H9 (cell line): ENCODE results near the gene ERFL. TPM values are rescaled to one million over a fixed set of nuclear protein-coding genes. Genes with fewer than 3 reads are reported as not detected.

Experiments
- DNase-seq: peaks from one replicate; pipeline ENCODE4 v3.0.0-alpha.2; 2017
- H2AFZ ChIP-seq: one replicate; pipeline ENCODE4 v1.6.1; 2013; ENCODE audit warnings: mild to moderate bottlenecking, low read length, control low read depth, moderate library complexity
- H2AK5ac ChIP-seq: 2 replicates; pipeline ENCODE4 v1.6.1; 2013; ENCODE audit warnings: low read length, control low read depth, mixed read lengths; ENCODE audit not compliant: insufficient read length
- H2BK120ac ChIP-seq: one replicate; pipeline ENCODE4 v1.6.1; 2013; ENCODE audit warnings: low read depth, mild to moderate bottlenecking, low read length, control low read depth, inconsistent platforms; ENCODE audit not compliant: poor library complexity, severe bottlenecking
- H2BK12ac ChIP-seq: 2 replicates; pipeline ENCODE4 v1.6.1; 2013; ENCODE audit warnings: low read length, control low read depth, mixed read lengths, low read depth; ENCODE audit not compliant: insufficient read length
- H2BK15ac ChIP-seq: 2 replicates; pipeline ENCODE4 v1.6.1; 2013; ENCODE audit warnings: low read depth, low read length, control low read depth
- H2BK20ac ChIP-seq: one replicate; pipeline ENCODE4 v1.6.1; 2013; ENCODE audit warnings: low read depth, mild to moderate bottlenecking, low read length, control low read depth, inconsistent platforms; ENCODE audit not compliant: poor library complexity, severe bottlenecking
- H2BK5ac ChIP-seq: 2 replicates; pipeline ENCODE4 v1.6.1; 2013; ENCODE audit warnings: low read length, control low read depth, mixed read lengths; ENCODE audit not compliant: insufficient read length
- H3K14ac ChIP-seq: 2 replicates; pipeline ENCODE4 v1.6.1; 2013; ENCODE audit warnings: low read length, control low read depth; ENCODE audit not compliant: insufficient read depth
- H3K18ac ChIP-seq: 2 replicates; pipeline ENCODE4 v1.6.1; 2013; ENCODE audit warnings: low read depth, mild to moderate bottlenecking, mixed read lengths, low read length, control low read depth; ENCODE audit not compliant: insufficient read length
- H3K23ac ChIP-seq: 2 replicates; pipeline ENCODE4 v1.6.1; 2013; ENCODE audit warnings: low read length, control low read depth, mixed read lengths, low read depth; ENCODE audit not compliant: insufficient read length
- H3K23me2 ChIP-seq: 2 replicates; pipeline ENCODE4 v1.6.1; 2013; ENCODE audit warnings: low read depth, mild to moderate bottlenecking, mixed read lengths, low read length, control low read depth; ENCODE audit not compliant: insufficient read length, poor library complexity, severe bottlenecking
- H3K27ac ChIP-seq: 2 replicates; pipeline ENCODE4 v1.5.1; 2013; ENCODE audit warnings: low read length, control low read depth, mixed read lengths, low read depth; ENCODE audit not compliant: insufficient read length
- H3K27me3 ChIP-seq: 2 replicates; pipeline ENCODE4 v1.6.1; 2013; ENCODE audit warnings: low read length, control low read depth, inconsistent platforms; ENCODE audit not compliant: insufficient read depth
- H3K4ac ChIP-seq: 2 replicates; pipeline ENCODE4 v1.6.1; 2013; ENCODE audit warnings: low read depth, mild to moderate bottlenecking, control low read depth, inconsistent platforms, low read length, moderate library complexity
- H3K4me1 ChIP-seq: 2 replicates; pipeline ENCODE4 v1.6.1; 2013; ENCODE audit warnings: low read length, control low read depth, inconsistent platforms; ENCODE audit not compliant: insufficient read depth
- H3K4me2 ChIP-seq: 2 replicates; pipeline ENCODE4 v1.6.1; 2013; ENCODE audit warnings: low read length, control low read depth, mixed read lengths; ENCODE audit not compliant: insufficient read length, insufficient read depth
- H3K56ac ChIP-seq: 2 replicates; pipeline ENCODE4 v1.6.1; 2013; ENCODE audit warnings: low read depth, mild to moderate bottlenecking, mixed read lengths, low read length, control low read depth; ENCODE audit not compliant: insufficient read length
- H3K79me1 ChIP-seq: 2 replicates; pipeline ENCODE4 v1.6.1; 2013; ENCODE audit warnings: low read depth, mild to moderate bottlenecking, moderate library complexity, low read length, control low read depth, inconsistent platforms; ENCODE audit not compliant: insufficient read depth, poor library complexity, severe bottlenecking
- H3K79me2 ChIP-seq: 2 replicates; pipeline ENCODE4 v1.6.1; 2013; ENCODE audit warnings: low read length, control low read depth, inconsistent platforms; ENCODE audit not compliant: insufficient read depth
- H3K9ac ChIP-seq: 2 replicates; pipeline ENCODE4 v1.6.1; 2013; ENCODE audit warnings: low read length, control low read depth, mixed read lengths; ENCODE audit not compliant: insufficient read length; ENCODE audit errors: extremely low read depth
- H3K9me3 ChIP-seq: one replicate; pipeline ENCODE4 v1.6.1; 2013; ENCODE audit warnings: low read depth, low read length, inconsistent platforms; ENCODE audit not compliant: control insufficient read depth
- H3T11ph ChIP-seq: one replicate; pipeline ENCODE4 v1.6.1; 2013; ENCODE audit warnings: mild to moderate bottlenecking, low read length, control low read depth, inconsistent platforms
- H4K20me1 ChIP-seq: one replicate; pipeline ENCODE4 v1.6.1; 2013; ENCODE audit not compliant: control insufficient read depth, insufficient read length, insufficient read depth
- H4K5ac ChIP-seq: 2 replicates; pipeline ENCODE4 v1.6.1; 2013; ENCODE audit warnings: low read depth, mild to moderate bottlenecking, mixed read lengths, low read length, control low read depth; ENCODE audit not compliant: insufficient read length
- H4K8ac ChIP-seq: replicated peaks from 2 replicates; pipeline ENCODE4 v1.6.1; 2013; ENCODE audit warnings: low read length, control low read depth, mixed read lengths, low read depth; ENCODE audit not compliant: insufficient read length
- H4K91ac ChIP-seq: 2 replicates; pipeline ENCODE4 v1.6.1; 2013; ENCODE audit warnings: low read depth, mild to moderate bottlenecking, moderate library complexity, mixed read lengths, low read length, control low read depth; ENCODE audit not compliant: insufficient read length
- H3K27ac Mint-ChIP-seq, 3 experiments: 2 replicates in 2 of 3; 3 replicates in 1 of 3; pipeline ENCODE4 v1.8.0; 2020 to 2021; ENCODE audit warnings: mixed read lengths in 3 of 3, mild to moderate bottlenecking in 1 of 3, moderate library complexity in 1 of 3
- H3K27me3 Mint-ChIP-seq: 2 replicates; pipeline ENCODE4 v1.8.0; 2021; ENCODE audit warnings: low read depth, mild to moderate bottlenecking, moderate library complexity, mixed read lengths
- H3K36me3 Mint-ChIP-seq, 3 experiments: 2 replicates in 2 of 3; 3 replicates in 1 of 3; pipeline ENCODE4 v1.8.0; 2020 to 2021; ENCODE audit warnings: low read depth in 3 of 3, mixed read lengths in 3 of 3; ENCODE audit not compliant: insufficient read depth in 1 of 3
- H3K4me1 Mint-ChIP-seq, 2 experiments: 2 replicates each; pipeline ENCODE4 v1.8.0; 2020; ENCODE audit warnings: mixed read lengths in 2 of 2
- H3K4me3 Mint-ChIP-seq, 2 experiments: 2 replicates in 1 of 2; 3 replicates in 1 of 2; pipeline ENCODE4 v1.8.0; 2020 to 2021; ENCODE audit warnings: mild to moderate bottlenecking in 2 of 2, mixed read lengths in 2 of 2, moderate library complexity in 1 of 2
- H3K9me3 Mint-ChIP-seq, 2 experiments: 2 replicates in 1 of 2; 3 replicates in 1 of 2; pipeline ENCODE4 v1.8.0; 2020; ENCODE audit warnings: mild to moderate bottlenecking in 2 of 2, mixed read lengths in 2 of 2, moderate library complexity in 1 of 2
- CTCF ChIP-seq: fragments of 200-600 bp; sonication (generic); conservative IDR thresholded peaks from 3 replicates; pipeline ENCODE4 v1.8.0; 2021; ENCODE audit warnings: antibody characterized with exemption, mild to moderate bottlenecking
- WGBS: extraction: QIAGEN DNeasy Blood & Tissue Kit; methylation state at CpG from one replicate; pipeline ENCODE4 v1.1.7; 2013; ENCODE audit warnings: missing lambda C conversion rate, low lambda C conversion rate, mixed read lengths; ENCODE audit not compliant: insufficient read length; ENCODE audit errors: extremely low coverage; 5-methylcytosine and 5-hydroxymethylcytosine counted together
- total RNA-seq: library from RNA; stranded (reverse); gene quantifications from 2 replicates; pipeline ENCODE4 v1.2.1, GENCODE V29; 2021

Gene ERFL
- total RNA-seq, 1 experiment from 2014 or later = 0.22 TPM

GRCh38 chr19:41915776-41916414 lies 12.4 kb downstream of the ERFL start:
- Histone ChIP-seq H2BK12ac (no peak overlapping the region), H3K4me1 (no peaks in the 10 kb centered on the region), H4K5ac (no peak overlapping the region), H3K27ac (no peak overlapping the region), H3K18ac (no peak overlapping the region), H3K4ac (no peak overlapping the region), H3K9ac (no peak overlapping the region), H2BK15ac (no peak overlapping the region), H2AK5ac (no peak overlapping the region), H3K79me2 (no peaks in the 10 kb centered on the region), H3K27me3 (peaks cover 91% of the 10 kb centered on the region), H3K23ac (peak overlapping the region; percentile 38), H2BK5ac (no peak overlapping the region), H3K56ac (no peak overlapping the region), H3K14ac (no peak overlapping the region), H3K23me2 (peaks cover 5% of the 10 kb centered on the region), H3K9me3 (no peaks in the 10 kb centered on the region), H4K91ac (no peak overlapping the region), H4K8ac (no peak overlapping the region), H3K4me2 (no peak overlapping the region), H3T11ph (no peak overlapping the region), H2AFZ (no peak overlapping the region), H4K20me1 (peaks cover 3% of the 10 kb centered on the region), H2BK20ac (no peak overlapping the region), H2BK120ac (no peak overlapping the region), H3K79me1 (no peaks in the 10 kb centered on the region)
- no peak overlapping the region for H3K27ac Mint-ChIP-seq
- no peaks in the 10 kb centered on the region; the same call in none of the 2 replicates for H3K27me3 Mint-ChIP-seq
- DNase-seq = no peak
- TF ChIP-seq CTCF = no peak
- WGBS = no CpG with 5 or more reads among the region's 27 CpGs
- H3K36me3 Mint-ChIP-seq = no peaks in the 10 kb centered on the region
- H3K4me1 Mint-ChIP-seq = peaks cover 6 to 15% of the 10 kb centered on the region in 2 experiments; a peak in 3 of 4 replicates
- no peak overlapping the region for H3K4me3 Mint-ChIP-seq
- peaks cover 0 to 2% of the 10 kb centered on the region in 2 experiments; a peak in 1 of 5 replicates for H3K9me3 Mint-ChIP-seq
